Measurements from ENCODE around the gene SULT1E1. TPM values are rescaled to one million over a fixed set of nuclear protein-coding genes. Genes with fewer than 3 reads are reported as not detected.
"Not testable (repeated sequence)": the region's sequence is repeated elsewhere in the genome, so short reads cannot be mapped to it uniquely, and the experiment has no call there.

Gene SULT1E1
- total and polyA plus RNA-seq, 8 donors, result 0.62 to 52.1 (median 2.0) TPM; not detected in 2

DNA sequence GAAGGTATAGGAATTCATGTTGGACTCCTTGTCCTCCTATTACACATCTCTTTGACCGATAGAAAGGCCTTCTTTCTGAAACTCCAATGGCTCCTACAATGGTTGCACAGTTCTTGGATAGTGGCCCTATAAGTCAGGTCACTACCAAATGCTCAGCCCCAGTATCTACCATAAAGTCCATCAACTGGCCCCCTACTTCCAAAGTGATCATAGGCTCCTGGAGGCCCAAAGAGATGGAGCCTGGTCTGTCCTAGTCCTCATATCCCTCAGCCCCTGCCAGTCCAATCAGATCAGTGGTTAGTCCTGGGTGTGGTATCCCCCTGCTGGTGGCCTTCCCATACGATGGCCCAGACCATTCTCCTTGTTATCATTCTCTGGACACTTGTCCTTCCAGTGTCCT lies 30.3 kb downstream of the SULT1E1 start:
- no peaks in the 10 kb centered on the region for H3K9me3 ChIP-seq
- no peak for TF ChIP-seq EP300 (IDR thresholded peaks at IDR 0.05)
- no peak for TF ChIP-seq POLR2A (IDR thresholded peaks at IDR 0.05)
- TF ChIP-seq POLR2AphosphoS5 (IDR thresholded peaks at IDR 0.05), result no peak
- TF ChIP-seq, protein P1, sequence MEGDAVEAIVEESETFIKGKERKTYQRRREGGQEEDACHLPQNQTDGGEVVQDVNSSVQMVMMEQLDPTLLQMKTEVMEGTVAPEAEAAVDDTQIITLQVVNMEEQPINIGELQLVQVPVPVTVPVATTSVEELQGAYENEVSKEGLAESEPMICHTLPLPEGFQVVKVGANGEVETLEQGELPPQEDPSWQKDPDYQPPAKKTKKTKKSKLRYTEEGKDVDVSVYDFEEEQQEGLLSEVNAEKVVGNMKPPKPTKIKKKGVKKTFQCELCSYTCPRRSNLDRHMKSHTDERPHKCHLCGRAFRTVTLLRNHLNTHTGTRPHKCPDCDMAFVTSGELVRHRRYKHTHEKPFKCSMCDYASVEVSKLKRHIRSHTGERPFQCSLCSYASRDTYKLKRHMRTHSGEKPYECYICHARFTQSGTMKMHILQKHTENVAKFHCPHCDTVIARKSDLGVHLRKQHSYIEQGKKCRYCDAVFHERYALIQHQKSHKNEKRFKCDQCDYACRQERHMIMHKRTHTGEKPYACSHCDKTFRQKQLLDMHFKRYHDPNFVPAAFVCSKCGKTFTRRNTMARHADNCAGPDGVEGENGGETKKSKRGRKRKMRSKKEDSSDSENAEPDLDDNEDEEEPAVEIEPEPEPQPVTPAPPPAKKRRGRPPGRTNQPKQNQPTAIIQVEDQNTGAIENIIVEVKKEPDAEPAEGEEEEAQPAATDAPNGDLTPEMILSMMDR (IDR thresholded peaks at IDR 0.05), result no peak
- WGBS, 5 donors, result 86 to 100% (median 87%) methylated on average over 2 of the region's 2 CpGs
- DNase-seq, result no peak
- H3K27ac ChIP-seq, result peak overlapping the region in 1 of 5 donors; percentile 74
- H3K27me3 ChIP-seq, result no peaks in the 10 kb centered on the region
- H3K36me3 ChIP-seq, result no peaks in the 10 kb centered on the region
- intact Hi-C loops (cut with DNase I; ENCODE audit: low total_unique reads), result no loop called here
- H3K4me1 ChIP-seq, result peaks cover 10 to 33% (median 23%) of the 10 kb centered on the region in 4 donors
- no peak overlapping the region for H3K4me3 ChIP-seq

DNA sequence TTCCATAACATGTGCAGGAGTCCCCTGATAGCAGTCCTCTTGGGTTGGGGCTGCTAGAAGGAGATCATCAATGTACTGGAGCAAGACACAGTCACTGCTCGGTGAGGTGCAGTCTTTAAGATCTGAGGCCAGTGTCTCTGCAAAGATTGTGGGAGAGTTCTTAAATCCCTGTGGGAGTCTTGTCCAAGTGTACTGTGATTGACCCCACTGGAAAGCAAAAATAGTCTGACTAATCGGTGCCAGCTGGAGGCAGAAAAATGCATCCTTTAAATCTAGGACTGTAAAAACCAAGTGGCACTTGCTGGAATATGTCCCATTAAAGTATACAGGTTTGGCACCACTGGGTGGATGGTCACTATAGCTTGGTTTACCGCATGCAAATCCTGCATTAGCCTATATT lies 31.1 kb downstream of the SULT1E1 start:
- WGBS, 5 donors, result 75 to 86% (median 78%) methylated on average over 3 of the region's 3 CpGs
- Histone ChIP-seq H3K27ac (no peak overlapping the region), H3K4me3 (no peak overlapping the region), H3K9me3 (no peaks in the 10 kb centered on the region), H3K27me3 (no peaks in the 10 kb centered on the region), H3K4me1 (peaks cover 10 to 35% (median 27%) of the 10 kb centered on the region in 4 donors), H3K36me3 (no peaks in the 10 kb centered on the region)
- intact Hi-C loops (cut with DNase I; ENCODE audit: low total_unique reads), result no loop called here
- peak in 1 of 2 donors; percentile 14 for DNase-seq
- TF ChIP-seq POLR2AphosphoS5 (IDR thresholded peaks at IDR 0.05), result no peak
- no peak for TF ChIP-seq EP300 (IDR thresholded peaks at IDR 0.05)
- TF ChIP-seq, protein P1 (IDR thresholded peaks at IDR 0.05), result no peak
- TF ChIP-seq POLR2A (IDR thresholded peaks at IDR 0.05), result no peak

DNA sequence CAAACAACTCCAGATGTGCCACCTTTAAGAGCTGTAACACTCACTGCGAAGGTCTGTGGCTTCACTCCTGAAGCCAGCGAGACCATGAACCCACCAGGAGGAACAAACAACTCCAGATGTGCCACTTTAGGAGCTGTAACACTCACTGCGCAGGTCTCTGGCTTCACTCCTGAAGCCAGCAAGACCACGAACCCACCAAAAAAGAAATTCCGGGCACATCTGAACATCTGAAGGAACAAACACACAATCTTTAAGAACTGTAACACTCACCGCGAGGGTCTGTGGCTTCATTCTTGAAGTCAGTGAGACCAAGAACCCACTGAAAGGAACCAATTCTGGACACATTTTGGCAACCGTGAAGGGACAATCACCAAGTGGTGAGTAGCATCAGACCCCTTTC lies 34.9 kb downstream of the SULT1E1 start:
- H3K36me3 ChIP-seq; intact Hi-C loops (cut with DNase I; ENCODE audit: low total_unique reads); H3K27me3 ChIP-seq; DNase-seq; H3K27ac ChIP-seq; H3K9me3 ChIP-seq; H3K4me3 ChIP-seq: not testable (repeated sequence)
- peaks cover 6 to 17% (median 11%) of the 10 kb centered on the region in 4 donors for H3K4me1 ChIP-seq
- WGBS, 5 donors, result 64 to 82% (median 77%) methylated on average over 8 of the region's 8 CpGs

DNA sequence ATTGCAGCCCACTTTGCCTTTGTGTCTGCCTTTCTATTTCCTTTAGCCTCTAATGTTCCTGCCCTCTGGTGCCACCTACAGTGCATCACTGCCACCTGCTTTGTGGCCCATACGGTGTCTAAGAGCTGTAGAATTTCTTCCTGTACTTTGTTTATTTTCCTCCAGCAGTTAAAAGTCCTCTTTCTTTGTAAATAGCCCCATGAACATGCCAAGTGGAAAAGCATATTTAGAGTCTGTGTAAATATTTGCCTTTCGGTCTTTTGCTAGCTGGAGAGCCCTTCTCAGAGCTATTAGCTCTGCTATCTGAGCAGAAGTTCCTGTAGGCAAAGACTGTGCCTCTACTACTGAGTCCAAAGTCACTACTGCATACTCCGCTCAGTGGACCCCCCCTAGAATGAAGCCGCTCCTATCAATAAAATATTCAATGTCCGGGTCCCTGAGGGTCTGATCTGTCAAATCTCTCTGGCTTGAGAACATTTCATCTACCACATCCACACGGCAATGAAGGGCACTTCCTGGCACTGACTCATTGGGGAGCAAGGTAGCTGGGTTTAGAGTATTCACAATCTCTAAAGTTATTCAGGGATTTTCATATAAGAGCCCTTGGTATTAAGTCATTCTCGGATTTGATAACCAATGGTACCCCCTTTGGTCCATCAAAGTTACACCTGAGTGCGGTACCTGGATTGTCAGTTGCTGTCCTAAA lies 36.3 kb downstream of the SULT1E1 start:
- no peaks in the 10 kb centered on the region for H3K9me3 ChIP-seq
- intact Hi-C loops (cut with DNase I; ENCODE audit: low total_unique reads), result no loop called here
- H3K27ac ChIP-seq, result peak overlapping the region in 4 of 5 donors; percentile 31 to 66 (median 48)
- no peaks in the 10 kb centered on the region for H3K27me3 ChIP-seq
- WGBS, 5 donors, result 27 to 51% (median 37%) methylated on average over 8 of the region's 8 CpGs
- no peaks in the 10 kb centered on the region for H3K36me3 ChIP-seq
- peak; percentile 80 to 86 for DNase-seq
- TF ChIP-seq POLR2A (IDR thresholded peaks at IDR 0.05) (no peak), EP300 (IDR thresholded peaks at IDR 0.05) (no peak), POLR2AphosphoS5 (IDR thresholded peaks at IDR 0.05) (peak in 2 of 3 donors; percentile 2 to 32)
- TF ChIP-seq, protein P1 (IDR thresholded peaks at IDR 0.05), result peak in 5 of 7 experiments; percentile 41 to 74 (median 44)
- no peak overlapping the region for H3K4me3 ChIP-seq
- peaks cover 6 to 15% (median 9%) of the 10 kb centered on the region in 4 donors for H3K4me1 ChIP-seq

DNA sequence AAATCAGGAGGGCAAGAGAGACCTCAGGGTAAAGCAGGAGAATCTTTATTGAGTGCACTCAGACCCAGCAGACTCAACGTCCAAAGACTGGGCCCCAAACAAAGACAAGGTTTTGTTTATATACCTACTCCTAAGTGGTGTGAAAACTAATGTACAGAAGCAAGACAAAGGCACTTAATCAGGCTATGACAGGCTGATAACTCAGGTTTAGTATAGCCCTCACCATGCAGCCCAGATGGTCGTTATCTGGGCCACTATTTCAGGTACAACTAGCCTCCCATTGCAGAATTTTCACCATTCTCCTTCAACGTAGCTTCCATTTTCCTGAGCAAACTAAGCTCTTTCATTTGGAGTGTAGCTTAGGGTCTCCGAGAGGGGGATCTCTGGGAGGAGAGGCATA lies 36.9 kb downstream of the SULT1E1 start:
- WGBS, 5 donors, result 37 to 49% (median 42%) methylated on average over 4 of the region's 4 CpGs
- H3K27me3 ChIP-seq, result no peaks in the 10 kb centered on the region
- no peak overlapping the region for H3K4me3 ChIP-seq
- intact Hi-C loops (cut with DNase I; ENCODE audit: low total_unique reads), result no loop called here
- TF ChIP-seq, protein P1 (IDR thresholded peaks at IDR 0.05), result no peak
- TF ChIP-seq EP300 (IDR thresholded peaks at IDR 0.05), result no peak
- TF ChIP-seq POLR2AphosphoS5 (IDR thresholded peaks at IDR 0.05), result no peak
- no peak for TF ChIP-seq POLR2A (IDR thresholded peaks at IDR 0.05)
- peaks cover 6 to 15% (median 9%) of the 10 kb centered on the region in 4 donors for H3K4me1 ChIP-seq
- no peaks in the 10 kb centered on the region for H3K36me3 ChIP-seq
- peak overlapping the region in 4 of 5 donors; percentile 31 to 66 (median 46) for H3K27ac ChIP-seq
- DNase-seq, result no peak
- H3K9me3 ChIP-seq, result no peaks in the 10 kb centered on the region
